T1000 (cell line): Measurements from ENCODE around the gene TMCC2.
"Not testable (repeated sequence)": the region's sequence is repeated elsewhere in the genome, so short reads cannot be mapped to it uniquely, and the experiment has no call there.

Experiments
- DNase-seq: peaks from one replicate; lab custom pipeline; 2025; ENCODE audit warnings: mixed read lengths; lab: John Stamatoyannopoulos, UW

The TMCC2 gene

GRCh38 chr1:205227584-205228013, at the start of gene TMCC2:
TSS of gene TMCC2 (plus strand) at chr1:205227946. CDS start at chr1:205228565, 619 bp downstream.
- peak; percentile 75 for DNase-seq

- DNase-seq: no peak
Observed at GRCh38 chr1:205179842-205180241, 47.9 kb upstream of the TMCC2 start.

GRCh38 chr1:205180331-205180730, 47.4 kb upstream of the TMCC2 start:
- DNase-seq: not testable (repeated sequence)

- no peak for DNase-seq
Observed at GRCh38 chr1:205182930-205183329, 44.8 kb upstream of the TMCC2 start.

- DNase-seq: no peak
Observed at GRCh38 chr1:205183676-205184335, 43.9 kb upstream of the TMCC2 start.

GRCh38 chr1:205186191-205186590, 41.6 kb upstream of the TMCC2 start:
- DNase-seq: no peak

- no peak for DNase-seq
Observed at GRCh38 chr1:205187420-205187819, 40.3 kb upstream of the TMCC2 start.

GRCh38 chr1:205188098-205188497, 39.6 kb upstream of the TMCC2 start:
- DNase-seq: no peak

GRCh38 chr1:205188596-205188995, 39.1 kb upstream of the TMCC2 start:
- DNase-seq: no peak

- DNase-seq: no peak
Observed at GRCh38 chr1:205189131-205189530, 38.6 kb upstream of the TMCC2 start.

GRCh38 chr1:205190845-205191577, 36.7 kb upstream of the TMCC2 start:
- no peak for DNase-seq

- DNase-seq: no peak
Observed at GRCh38 chr1:205191622-205192021, 36.1 kb upstream of the TMCC2 start.

- no peak for DNase-seq
Observed at GRCh38 chr1:205192287-205192686, 35.5 kb upstream of the TMCC2 start.

- no peak for DNase-seq
Observed at GRCh38 chr1:205199090-205199930, 28.4 kb upstream of the TMCC2 start.

- DNase-seq: no peak
Observed at GRCh38 chr1:205199931-205200299, 27.8 kb upstream of the TMCC2 start.

GRCh38 chr1:205204552-205204951, 23.2 kb upstream of the TMCC2 start:
- no peak for DNase-seq

- no peak for DNase-seq
Observed at GRCh38 chr1:205205055-205205454, 22.7 kb upstream of the TMCC2 start.

GRCh38 chr1:205208811-205209210, 18.9 kb upstream of the TMCC2 start:
- DNase-seq: no peak

- DNase-seq: no peak
Observed at GRCh38 chr1:205210756-205211168, 17.0 kb upstream of the TMCC2 start.

GRCh38 chr1:205211169-205211838, 16.4 kb upstream of the TMCC2 start, which contains the start of gene DSTYK:
TSS of gene DSTYK (minus strand) at chr1:205211702. CDS start at chr1:205211535, 167 bp downstream.
- DNase-seq: peak; percentile 89

GRCh38 chr1:205211839-205212536, 15.8 kb upstream of the TMCC2 start:
- DNase-seq: no peak
